GM23338 (cell line): Measurements from ENCODE around the gene BEGAIN. TPM values are rescaled to one million over a fixed set of nuclear protein-coding genes. Genes with fewer than 3 reads are reported as not detected.

Experiments
- ATAC-seq: fragments of 200-7000 bp; cut with Tn5 transposase; 3 replicates; pipeline ENCODE4 v1.9.1; 2020
- DNase-seq: peaks from one replicate; pipeline ENCODE4 v3.0.0-alpha.2; 2015; ENCODE audit warnings: low spot score
- H2AFZ ChIP-seq: fragments of 200-600 bp; sonication (generic); 2 replicates; pipeline ENCODE4 v1.8.0; 2016; ENCODE audit warnings: antibody characterized with exemption, mild to moderate bottlenecking, moderate library complexity
- H3F3A ChIP-seq: fragments of 200-600 bp; sonication (generic); replicated peaks from 2 replicates; pipeline ENCODE4 v1.8.0; 2017; ENCODE audit warnings: antibody characterized with exemption, mixed run types, low read depth
- H3K27ac ChIP-seq: fragments of 200-600 bp; sonication (generic); 2 replicates; pipeline ENCODE4 v1.6.1; 2016; ENCODE audit warnings: low read depth
- H3K27me3 ChIP-seq: fragments of 200-600 bp; sonication (generic); 2 replicates; pipeline ENCODE4 v1.8.0; 2016; ENCODE audit warnings: mild to moderate bottlenecking, mixed run types, moderate library complexity; ENCODE audit not compliant: insufficient read depth
- H3K36me3 ChIP-seq: fragments of 200-600 bp; sonication (generic); 2 replicates; pipeline ENCODE4 v1.8.0; 2016; ENCODE audit warnings: mild to moderate bottlenecking; ENCODE audit not compliant: insufficient read depth
- H3K4me1 ChIP-seq: fragments of 200-600 bp; sonication (generic); 2 replicates; pipeline ENCODE4 v1.8.0; 2016; ENCODE audit warnings: mild to moderate bottlenecking, moderate library complexity; ENCODE audit not compliant: insufficient read depth
- H3K4me2 ChIP-seq: fragments of 200-600 bp; sonication (generic); 2 replicates; pipeline ENCODE4 v1.7.1; 2017; ENCODE audit warnings: mixed run types
- H3K4me3 ChIP-seq: fragments of 200-600 bp; sonication (generic); 2 replicates; pipeline ENCODE4 v1.6.1; 2016; ENCODE audit warnings: mixed run types
- H3K79me2 ChIP-seq: fragments of 200-600 bp; sonication (generic); replicated peaks from 2 replicates; pipeline ENCODE4 v1.8.0; 2017; ENCODE audit warnings: mild to moderate bottlenecking; ENCODE audit not compliant: insufficient read depth
- H3K9me2 ChIP-seq: fragments of 200-600 bp; sonication (generic); 2 replicates; pipeline ENCODE4 v1.8.0; 2017; ENCODE audit not compliant: insufficient read depth
- H4K20me1 ChIP-seq: fragments of 200-600 bp; sonication (generic); replicated peaks from 2 replicates; pipeline ENCODE4 v1.8.0; 2017; ENCODE audit warnings: mild to moderate bottlenecking; ENCODE audit not compliant: insufficient read depth
- H3K27ac Mint-ChIP-seq: 2 replicates; pipeline ENCODE4 v1.8.0; 2020; ENCODE audit warnings: inconsistent platforms, mild to moderate bottlenecking, moderate library complexity, mixed read lengths
- H3K27me3 Mint-ChIP-seq: 3 replicates; pipeline ENCODE4 v1.8.0; 2022; ENCODE audit warnings: low read depth, mild to moderate bottlenecking, moderate library complexity, mixed read lengths, inconsistent platforms; ENCODE audit not compliant: insufficient read depth, poor library complexity
- H3K36me3 Mint-ChIP-seq: 3 replicates; pipeline ENCODE4 v1.8.0; 2021; ENCODE audit warnings: low read depth, mild to moderate bottlenecking, inconsistent platforms, moderate library complexity, mixed read lengths
- H3K4me1 Mint-ChIP-seq: 3 replicates; pipeline ENCODE4 v1.8.0; 2020; ENCODE audit warnings: mild to moderate bottlenecking, inconsistent platforms, mixed read lengths
- H3K4me3 Mint-ChIP-seq: 3 replicates; pipeline ENCODE4 v1.8.0; 2021; ENCODE audit warnings: moderate library complexity, mild to moderate bottlenecking, inconsistent platforms, mixed read lengths
- H3K9me3 Mint-ChIP-seq: 3 replicates; pipeline ENCODE4 v1.8.0; 2020; ENCODE audit warnings: moderate library complexity, mild to moderate bottlenecking, inconsistent platforms, mixed read lengths
- CREB1 ChIP-seq: fragments of 250-450 bp; sonication (Bioruptor Pico); IDR thresholded peaks from 2 replicates; pipeline ENCODE4 v1.5.0; 2020; ENCODE audit warnings: low read depth, mild to moderate bottlenecking, moderate library complexity
- JUNB ChIP-seq: IDR thresholded peaks from one replicate; pipeline ENCODE4 v1.6.1; 2016; ENCODE audit warnings: antibody characterized with exemption; ENCODE audit not compliant: unreplicated experiment
- POLR2AphosphoS5 ChIP-seq: IDR thresholded peaks from 2 replicates; pipeline ENCODE4 v1.6.1; 2016; ENCODE audit warnings: antibody characterized with exemption, low read depth
- STAT1 ChIP-seq: IDR thresholded peaks from one replicate; pipeline ENCODE4 v1.6.1; 2016; ENCODE audit warnings: antibody characterized with exemption; ENCODE audit not compliant: unreplicated experiment
- ZNF114 ChIP-seq: fragments of 250-450 bp; sonication (Bioruptor Pico); IDR thresholded peaks from 2 replicates; pipeline ENCODE4 v1.5.0; 2020; ENCODE audit warnings: mild to moderate bottlenecking, moderate library complexity
- polyA plus RNA-seq: library from polyadenylated mRNA; unstranded; fragments of >200 nt; fragmentation: Nextera tagmentation; extraction: Ambion mirVana; gene quantifications from 2 replicates; pipeline ENCODE4 v1.2.1, GENCODE V29; 2016
- total RNA-seq: library from RNA; depleted of rRNA; stranded (reverse); fragments of >200 nt; shearing (Covaris generic); gene quantifications from 2 replicates; pipeline ENCODE4 v1.2.3, GENCODE V29; 2014
- TF ChIP-seq, protein P1 (sequence below): IDR thresholded peaks from 2 replicates; pipeline ENCODE4 v1.6.1; 2016; ENCODE audit warnings: antibody characterized with exemption

The BEGAIN gene
- total and polyA plus RNA-seq, 2 experiments from 2014 or later = 0.60 to 2.4 TPM

DNA sequence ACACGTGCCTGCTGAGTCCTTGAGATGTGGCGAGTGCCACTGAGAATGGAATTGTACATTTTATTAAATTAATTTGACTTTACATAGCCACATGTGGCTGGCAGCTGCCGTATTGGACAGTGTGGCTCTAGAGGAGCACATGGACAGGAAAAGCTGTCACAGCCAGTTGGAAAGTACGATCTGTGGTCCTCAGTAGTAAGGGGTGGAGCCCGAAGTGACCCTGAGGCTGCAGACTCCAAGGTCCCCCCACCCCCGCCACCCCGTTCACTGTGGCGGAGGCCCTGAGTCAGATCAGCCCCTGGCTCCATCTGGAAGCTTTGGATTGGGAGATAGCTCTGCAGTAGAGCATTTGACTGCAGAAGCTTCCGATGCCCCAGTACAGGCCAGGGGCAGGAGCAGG lies 25.8 kb upstream of the BEGAIN start:
- H3K27ac ChIP-seq = no peak overlapping the region
- H3K9me2 ChIP-seq = no peaks in the 10 kb centered on the region
- no peaks in the 10 kb centered on the region for H3K27me3 ChIP-seq
- H2AFZ ChIP-seq = no peak overlapping the region
- H3K36me3 ChIP-seq = no peaks in the 10 kb centered on the region
- H3K27ac Mint-ChIP-seq = no peak overlapping the region
- ATAC-seq (no peak), DNase-seq (no peak)
- H3K4me2 ChIP-seq = no peak overlapping the region
- no peak overlapping the region for H3K4me3 Mint-ChIP-seq
- no peaks in the 10 kb centered on the region for H3K79me2 ChIP-seq
- peaks cover 6% of the 10 kb centered on the region for H3K4me1 Mint-ChIP-seq
- H3K27me3 Mint-ChIP-seq = peaks cover 5% of the 10 kb centered on the region
- H3K4me3 ChIP-seq = no peak overlapping the region
- no peaks in the 10 kb centered on the region for H3K9me3 Mint-ChIP-seq
- H3K4me1 ChIP-seq = no peaks in the 10 kb centered on the region
- no peaks in the 10 kb centered on the region for H4K20me1 ChIP-seq
- no peaks in the 10 kb centered on the region for H3F3A ChIP-seq
- H3K36me3 Mint-ChIP-seq = no peaks in the 10 kb centered on the region
- no peak for TF ChIP-seq CREB1 (CRISPR knock-in tag)
- TF ChIP-seq ZNF114 (CRISPR knock-in tag) = no peak

DNA sequence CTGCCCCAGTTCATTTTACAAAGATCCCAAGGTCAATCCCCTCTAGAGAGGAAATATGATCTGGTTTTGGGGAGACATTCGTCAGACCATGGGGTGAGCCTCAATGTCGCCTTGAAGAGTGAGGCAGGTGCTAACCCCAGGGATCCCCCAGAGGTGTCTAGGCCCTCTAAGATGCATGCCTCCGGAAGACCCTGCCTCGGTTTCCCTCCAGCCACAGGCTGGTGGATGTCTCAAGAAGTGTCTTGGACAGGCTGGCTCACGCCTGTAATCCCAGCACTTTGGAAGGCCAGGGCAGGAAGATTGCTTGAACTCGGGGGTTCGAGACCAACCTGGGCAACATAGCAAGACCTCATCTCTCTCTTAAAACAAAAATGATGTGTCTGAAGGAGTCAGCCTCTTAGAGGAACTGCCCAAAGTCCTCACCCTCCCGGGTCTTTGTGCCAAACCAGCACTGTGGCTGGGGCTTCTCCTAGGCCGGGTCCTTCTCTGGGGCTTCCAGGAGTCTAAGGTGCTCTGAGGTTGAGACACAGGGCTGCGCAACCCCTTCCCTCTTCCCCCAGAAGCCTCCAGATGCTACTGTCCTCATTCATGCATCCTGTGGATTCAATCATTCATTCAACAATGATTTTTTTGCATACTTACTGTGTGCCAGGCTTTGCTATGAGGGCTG lies 24.7 kb upstream of the BEGAIN start:
- Histone ChIP-seq H3K9me2 (no peaks in the 10 kb centered on the region), H3K4me1 (no peaks in the 10 kb centered on the region), H3K36me3 (no peaks in the 10 kb centered on the region), H3K79me2 (no peaks in the 10 kb centered on the region), H2AFZ (no peak overlapping the region), H3K27me3 (no peaks in the 10 kb centered on the region), H3K4me3 (no peak overlapping the region), H3F3A (no peaks in the 10 kb centered on the region), H3K27ac (no peak overlapping the region), H4K20me1 (no peaks in the 10 kb centered on the region), H3K4me2 (no peak overlapping the region)
- DNase-seq (no peak), ATAC-seq (no peak)
- Mint-ChIP-seq H3K27me3 (peaks cover 5% of the 10 kb centered on the region), H3K4me1 (peaks cover under 1% of the 10 kb centered on the region; the same call in 2 of the 3 replicates), H3K36me3 (no peaks in the 10 kb centered on the region), H3K27ac (no peak overlapping the region), H3K4me3 (no peak overlapping the region), H3K9me3 (no peaks in the 10 kb centered on the region)
- no peak for TF ChIP-seq POLR2AphosphoS5

DNA sequence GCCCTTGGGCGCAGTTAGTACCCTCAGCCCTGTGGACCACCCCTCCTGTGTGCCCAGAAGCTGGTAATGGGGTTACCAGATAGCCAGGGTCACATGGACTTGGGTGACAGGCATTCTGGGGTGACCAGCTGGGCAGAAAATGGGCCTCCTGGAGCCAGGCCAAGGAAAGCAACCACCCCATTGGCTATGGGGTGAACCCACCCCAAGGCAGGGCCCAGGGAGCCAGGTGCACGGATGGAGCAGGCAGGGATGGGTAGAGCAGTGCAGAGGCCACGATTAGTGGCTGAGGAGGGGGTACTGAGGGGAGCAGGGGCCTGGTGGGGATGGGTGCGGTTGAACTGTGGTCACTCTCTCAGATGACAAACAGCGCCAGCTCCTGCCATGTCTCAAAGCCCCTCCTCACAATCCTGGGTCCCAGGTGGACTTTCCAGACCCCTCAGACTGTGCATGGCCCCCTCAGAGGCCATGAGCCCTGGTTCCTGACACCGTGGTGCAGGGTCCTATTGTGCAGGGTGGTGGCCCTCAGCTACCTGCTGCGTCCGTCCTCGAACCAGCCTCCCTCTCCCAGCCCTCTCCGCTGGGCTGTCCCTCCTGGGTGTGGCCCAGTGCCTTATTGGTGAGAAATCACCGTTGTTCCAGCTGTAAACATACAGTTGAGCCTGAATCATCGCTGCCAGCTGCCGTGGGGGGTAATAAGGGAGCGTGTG lies 23.4 kb upstream of the BEGAIN start:
- DNase-seq (no peak), ATAC-seq (no peak)
- Mint-ChIP-seq H3K36me3 (no peaks in the 10 kb centered on the region), H3K9me3 (no peaks in the 10 kb centered on the region), H3K4me3 (no peak overlapping the region), H3K27ac (no peak overlapping the region), H3K4me1 (no peaks in the 10 kb centered on the region), H3K27me3 (peaks cover 7% of the 10 kb centered on the region)
- Histone ChIP-seq H3K4me2 (no peak overlapping the region), H4K20me1 (no peaks in the 10 kb centered on the region), H3K4me3 (no peak overlapping the region), H3K4me1 (no peaks in the 10 kb centered on the region), H3F3A (no peaks in the 10 kb centered on the region), H3K79me2 (no peaks in the 10 kb centered on the region), H3K27ac (no peak overlapping the region), H3K27me3 (no peaks in the 10 kb centered on the region), H2AFZ (no peak overlapping the region), H3K36me3 (no peaks in the 10 kb centered on the region), H3K9me2 (no peaks in the 10 kb centered on the region)
- TF ChIP-seq ZNF114 (CRISPR knock-in tag) (no peak), CREB1 (CRISPR knock-in tag) (no peak), STAT1 (no peak), JUNB (no peak)
- TF ChIP-seq, protein P1, sequence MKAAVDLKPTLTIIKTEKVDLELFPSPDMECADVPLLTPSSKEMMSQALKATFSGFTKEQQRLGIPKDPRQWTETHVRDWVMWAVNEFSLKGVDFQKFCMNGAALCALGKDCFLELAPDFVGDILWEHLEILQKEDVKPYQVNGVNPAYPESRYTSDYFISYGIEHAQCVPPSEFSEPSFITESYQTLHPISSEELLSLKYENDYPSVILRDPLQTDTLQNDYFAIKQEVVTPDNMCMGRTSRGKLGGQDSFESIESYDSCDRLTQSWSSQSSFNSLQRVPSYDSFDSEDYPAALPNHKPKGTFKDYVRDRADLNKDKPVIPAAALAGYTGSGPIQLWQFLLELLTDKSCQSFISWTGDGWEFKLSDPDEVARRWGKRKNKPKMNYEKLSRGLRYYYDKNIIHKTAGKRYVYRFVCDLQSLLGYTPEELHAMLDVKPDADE = no peak
